HG03066 (cell line): ENCODE results near the gene RBCK1.
"Not testable (repeated sequence)": the region's sequence is repeated elsewhere in the genome, so short reads cannot be mapped to it uniquely, and the experiment has no call there.

Experiments
- ATAC-seq: cut with Tn5 transposase; IDR thresholded peaks from one replicate; pipeline ENCODE4 v1.9.1; 2021; ENCODE audit warnings: low read depth; ENCODE audit not compliant: unreplicated experiment

The RBCK1 gene

GRCh38 chr20:375265-375889, 32.7 kb upstream of the RBCK1 start:
- ATAC-seq, result no peak

- ATAC-seq, result no peak
Measured at GRCh38 chr20:376089-376488, 32.0 kb upstream of the RBCK1 start.

GRCh38 chr20:376750-377149, 31.3 kb upstream of the RBCK1 start:
- ATAC-seq, result no peak

- not testable (repeated sequence) for ATAC-seq
Measured at GRCh38 chr20:377578-377977, 30.5 kb upstream of the RBCK1 start.

- ATAC-seq, result no peak
Measured at GRCh38 chr20:378961-379336, 29.1 kb upstream of the RBCK1 start.

GRCh38 chr20:380763-381580, 27.1 kb upstream of the RBCK1 start:
- peak; percentile 38 for ATAC-seq

GRCh38 chr20:381581-382290, 26.4 kb upstream of the RBCK1 start:
- peak; percentile 71 for ATAC-seq

- no peak for ATAC-seq
Measured at GRCh38 chr20:382291-383115, 25.6 kb upstream of the RBCK1 start.

- ATAC-seq, result no peak
Measured at GRCh38 chr20:383889-384288, 24.2 kb upstream of the RBCK1 start.

GRCh38 chr20:384723-385122, 23.4 kb upstream of the RBCK1 start:
- no peak for ATAC-seq

- ATAC-seq, result no peak
Measured at GRCh38 chr20:385448-385847, 22.7 kb upstream of the RBCK1 start.

- not testable (repeated sequence) for ATAC-seq
Measured at GRCh38 chr20:386634-387033, 21.5 kb upstream of the RBCK1 start.

GRCh38 chr20:387520-387919, 20.6 kb upstream of the RBCK1 start:
- no peak for ATAC-seq

GRCh38 chr20:388034-388994, 19.8 kb upstream of the RBCK1 start:
- no peak for ATAC-seq

GRCh38 chr20:389220-389619, 18.9 kb upstream of the RBCK1 start:
- no peak for ATAC-seq

- ATAC-seq, result no peak
Measured at GRCh38 chr20:391041-391711, 16.9 kb upstream of the RBCK1 start.

- not testable (repeated sequence) for ATAC-seq
Measured at GRCh38 chr20:393296-393695, 14.8 kb upstream of the RBCK1 start.

GRCh38 chr20:396252-396618, 11.9 kb upstream of the RBCK1 start:
- no peak for ATAC-seq
